AG04450 (cell line): ENCODE measurements around the gene LRMDA. TPM values are rescaled to one million over a fixed set of nuclear protein-coding genes. Genes with fewer than 3 reads are reported as not detected.

Experiments
- CTCF ChIA-PET: fragments of 300-600, 350-600 bp; formaldehyde crosslinking; extraction: SDS; loops from one replicate; lab custom pipeline; 2022; ENCODE audit warnings: antibody characterized with exemption, inconsistent platforms; lab: Charles Lee
- POLR2A ChIA-PET: fragments of 350-600 bp; formaldehyde crosslinking; extraction: SDS; loops from one replicate; lab custom pipeline; 2021; ENCODE audit warnings: antibody characterized with exemption, inconsistent platforms; lab: Yijun Ruan, JAX
- DNase-seq: peaks from one replicate; pipeline ENCODE4 v3.0.0-alpha.2; 2011; ENCODE audit warnings: low read depth, low spot score
- H3K27ac ChIP-seq: one replicate; pipeline ENCODE4 v1.5.1; 2012; ENCODE audit warnings: low read depth, low read length, control low read depth
- H3K27me3 ChIP-seq: one replicate; pipeline ENCODE4 v1.6.0; 2012; ENCODE audit warnings: low read length; ENCODE audit not compliant: control insufficient read depth, insufficient read depth
- H3K4me3 ChIP-seq: 2 replicates; pipeline ENCODE4 v1.5.1; 2011; ENCODE audit warnings: mild to moderate bottlenecking, low read depth, low read length, control low read depth
- H3K9me3 ChIP-seq: 2 replicates; pipeline ENCODE4 v1.5.1; 2012; ENCODE audit warnings: low read length; ENCODE audit not compliant: control insufficient read depth, insufficient read depth
- CTCF ChIP-seq: IDR thresholded peaks from 2 replicates; pipeline ENCODE4 v1.5.1; 2011; ENCODE audit warnings: low read depth, low read length, control low read depth, inconsistent platforms
- polyA plus RNA-seq: library from polyadenylated mRNA; depleted of rRNA; stranded (reverse); fragments of >200 nt; gene quantifications from 2 replicates; pipeline ENCODE4 v1.2.3, GENCODE V29; 2011

LRMDA gene
- polyA plus RNA-seq, 1 experiment, result 0.12 TPM

DNA sequence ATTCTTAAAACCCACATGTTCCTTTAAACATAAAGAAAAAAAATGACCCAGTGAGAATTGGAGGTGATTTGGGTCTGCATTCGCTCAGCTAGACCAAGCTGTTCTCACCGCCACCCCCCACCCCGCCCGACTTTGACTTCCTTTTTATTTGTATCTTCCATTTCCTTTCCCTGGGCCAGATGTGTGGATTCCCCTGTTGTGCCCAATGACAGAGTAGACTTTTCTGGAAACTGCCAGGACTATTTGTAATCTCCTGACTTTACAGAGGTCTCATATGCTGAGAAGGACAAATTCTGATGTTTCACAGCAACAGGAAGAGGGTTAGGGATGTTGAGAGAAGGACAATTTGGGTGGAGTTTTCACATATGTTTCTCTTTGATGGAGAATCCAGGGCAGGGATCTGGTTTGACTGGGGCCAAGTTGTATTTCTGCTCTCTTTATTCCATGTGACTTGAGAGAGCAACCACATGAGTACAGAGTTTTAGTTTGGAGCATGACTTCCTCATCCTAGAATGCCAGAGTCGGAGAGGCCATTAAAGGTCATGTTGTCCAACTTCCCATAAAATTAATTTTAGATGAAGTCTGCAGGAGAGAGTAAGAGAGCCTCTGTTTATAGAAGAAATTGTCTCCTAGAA, 1023.2 kb downstream of the LRMDA start:
- DNase-seq, result no peak
- H3K27me3 ChIP-seq, result no peaks in the 10 kb centered on the region
- CTCF ChIA-PET, result no interaction called here
- no peak overlapping the region for H3K4me3 ChIP-seq
- H3K9me3 ChIP-seq, result no peaks in the 10 kb centered on the region
- POLR2A ChIA-PET, result no interaction called here
- TF ChIP-seq CTCF, result no peak
- no peak overlapping the region for H3K27ac ChIP-seq

DNA sequence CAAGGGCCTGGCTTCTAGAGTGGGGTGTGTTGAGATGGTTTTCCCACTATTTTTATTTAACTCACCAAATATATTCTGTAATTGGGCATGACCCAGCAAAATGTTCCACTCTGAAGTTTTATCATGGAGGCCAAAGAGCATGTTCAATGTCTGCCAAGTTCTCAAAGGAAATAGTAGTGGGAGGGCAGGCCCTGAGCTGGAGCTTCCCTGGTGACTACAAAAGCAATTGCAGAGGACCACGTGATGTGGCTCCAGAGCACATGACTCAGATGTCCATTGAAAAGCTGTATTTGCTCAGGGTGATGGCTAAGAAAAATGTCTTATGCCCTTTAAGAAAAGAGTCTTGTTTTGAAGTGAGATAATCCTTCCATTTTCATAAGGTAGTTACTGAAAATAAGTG, 1024.8 kb downstream of the LRMDA start:
- ChIA-PET POLR2A (no interaction called here), CTCF (no interaction called here)
- DNase-seq, result no peak
- Histone ChIP-seq H3K9me3 (no peaks in the 10 kb centered on the region), H3K4me3 (no peak overlapping the region), H3K27me3 (no peaks in the 10 kb centered on the region), H3K27ac (no peak overlapping the region)
- no peak for TF ChIP-seq CTCF

GRCh38 chr10:76459016-76459730, 1027.7 kb downstream of the LRMDA start:
- ChIA-PET POLR2A (no interaction called here), CTCF (interaction anchor here (1.7 kb wide), 1 partner anchor 422 kb away, joined by 3 read pairs; no protein-coding TSS in a partner anchor)
- no peak overlapping the region for H3K27ac ChIP-seq
- H3K9me3 ChIP-seq, result no peaks in the 10 kb centered on the region
- TF ChIP-seq CTCF, result no peak
- no peak overlapping the region for H3K4me3 ChIP-seq
- no peaks in the 10 kb centered on the region for H3K27me3 ChIP-seq
- no peak for DNase-seq

DNA sequence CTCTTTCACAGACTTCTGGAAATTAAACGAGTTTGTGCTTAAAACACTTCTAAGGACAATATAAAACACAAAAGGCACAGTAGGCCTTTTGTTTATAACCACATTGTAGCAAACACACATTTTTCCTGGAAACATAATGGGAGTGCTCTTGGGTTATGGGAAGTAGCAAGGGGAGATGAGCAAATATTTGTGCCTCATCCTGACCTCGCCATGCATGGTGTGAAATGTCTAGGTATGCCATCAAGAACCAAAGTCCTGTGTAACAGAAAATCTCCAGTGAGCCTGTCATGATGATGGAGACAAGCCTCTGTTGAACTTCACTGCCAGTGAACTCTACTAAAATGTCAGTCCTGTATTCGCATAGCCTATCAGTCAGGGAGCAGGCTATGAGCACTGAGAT, 1029.6 kb downstream of the LRMDA start:
- no peak for DNase-seq
- no peaks in the 10 kb centered on the region for H3K27me3 ChIP-seq
- TF ChIP-seq CTCF, result no peak
- no peaks in the 10 kb centered on the region for H3K9me3 ChIP-seq
- H3K27ac ChIP-seq, result no peak overlapping the region
- H3K4me3 ChIP-seq, result no peak overlapping the region
- CTCF ChIA-PET, result no interaction called here
- POLR2A ChIA-PET, result no interaction called here

DNA sequence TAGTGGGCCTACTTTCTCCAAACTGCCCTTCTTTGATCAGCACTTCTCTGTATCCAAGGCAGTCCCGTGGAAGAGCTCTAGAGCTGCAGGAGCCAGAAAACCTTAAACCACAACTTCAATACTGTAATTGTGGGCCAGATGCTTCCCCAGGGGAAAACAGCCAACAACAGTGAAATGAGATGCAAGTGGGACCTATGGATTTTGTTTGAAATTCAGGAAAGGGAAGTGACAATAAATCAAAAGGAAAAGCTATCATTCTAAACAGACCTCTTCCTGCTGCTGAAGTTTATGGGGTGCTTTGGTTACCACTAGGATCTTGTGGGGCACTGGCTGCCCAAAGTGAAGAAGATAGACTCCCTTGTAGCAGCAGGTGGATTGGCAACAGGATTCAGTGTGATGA, 1031.7 kb downstream of the LRMDA start:
- CTCF ChIA-PET, result interaction anchor here (0.7 kb wide), 1 partner anchor 376 kb away, joined by 4 read pairs; no protein-coding TSS in a partner anchor
- POLR2A ChIA-PET, result no interaction called here

More for the DNA sequence above, 1031.7 kb downstream of the LRMDA start:
- no peak for TF ChIP-seq CTCF
- Histone ChIP-seq H3K4me3 (no peak overlapping the region), H3K27me3 (no peaks in the 10 kb centered on the region), H3K9me3 (no peaks in the 10 kb centered on the region), H3K27ac (no peak overlapping the region)
- DNase-seq, result no peak
